GM12878 (cell line): ENCODE data around the gene TEX44. TPM values are rescaled to one million over a fixed set of nuclear protein-coding genes. Genes with fewer than 3 reads are reported as not detected.

Source experiments
- ATAC-seq: fragments of 200-7000 bp; cut with Tn5 transposase; 3 replicates; pipeline ENCODE4 v1.9.1; 2020; ENCODE audit warnings: mild to moderate bottlenecking, moderate library complexity
- BruUV-seq: library from RNA; stranded (reverse); fragments of 400-500 nt; replicated peaks from 2 replicates; lab custom pipeline; 2021; lab: Mats Ljungman, UMichigan
- CTCF ChIA-PET: fragments of 300-600 bp; sonication (Branson Sonifier 250); formaldehyde crosslinking; extraction: SDS; loops from one replicate; lab custom pipeline; 2021; ENCODE audit warnings: inconsistent platforms; lab: Yijun Ruan, JAX
- POLR2A ChIA-PET: fragments of 350-600 bp; formaldehyde crosslinking; extraction: SDS; loops from one replicate; lab custom pipeline; 2021; ENCODE audit warnings: inconsistent platforms; lab: Charles Lee
- RAD21 ChIA-PET: fragments of 300-600 bp; sonication (Branson Sonifier 250); formaldehyde crosslinking; loops from one replicate; lab custom pipeline; 2023; ENCODE audit warnings: antibody characterized with exemption; ENCODE audit not compliant: unreplicated experiment; lab: Charles Lee
- SMC1A ChIA-PET: fragments of 300-600 bp; sonication (Branson Sonifier 250); formaldehyde crosslinking; loops from one replicate; lab custom pipeline; 2023; ENCODE audit not compliant: unreplicated experiment, uncharacterized antibody; lab: Charles Lee
- DNase-seq: peaks from one replicate; pipeline ENCODE4 v3.0.0-alpha.2; 2011; ENCODE audit warnings: low read depth, low spot score
- FAIRE-seq: peaks from 3 replicates; lab custom pipeline; 2011; peaks lifted over from hg19 to GRCh38; lab: Jason Lieb, UNC
- H2AFZ ChIP-seq: 2 replicates; pipeline ENCODE4 v1.6.0; 2011; ENCODE audit warnings: low read depth, low read length, control low read depth; ENCODE audit not compliant: control insufficient read depth
- H3K27ac ChIP-seq: 2 replicates; pipeline ENCODE4 v1.5.1; 2011; ENCODE audit warnings: control low read depth; ENCODE audit not compliant: control insufficient read depth, insufficient read depth
- H3K27me3 ChIP-seq, 2 experiments: replicated peaks in 1 of 2; 2 replicates each; pipeline versions ENCODE4 v1.6.0 to v1.6.1; 2011; ENCODE audit warnings: low read length in 1 of 2; ENCODE audit not compliant: control insufficient read depth in 2 of 2, insufficient read depth in 2 of 2
- H3K36me3 ChIP-seq, 2 experiments: 2 replicates each; pipeline ENCODE4 v1.5.1; 2011; ENCODE audit warnings: low read length in 1 of 2; ENCODE audit not compliant: control insufficient read depth in 2 of 2, insufficient read depth in 2 of 2
- H3K4me1 ChIP-seq: 2 replicates; pipeline ENCODE4 v1.6.1; 2011; ENCODE audit warnings: mild to moderate bottlenecking, low read length, moderate library complexity, mixed read lengths; ENCODE audit not compliant: control insufficient read depth, insufficient read depth
- H3K4me2 ChIP-seq: 2 replicates; pipeline ENCODE4 v1.6.0; 2011; ENCODE audit warnings: control low read depth; ENCODE audit not compliant: control insufficient read depth, insufficient read depth
- H3K4me3 ChIP-seq: fragments of 200-600 bp; sonication (generic); 2 replicates; pipeline ENCODE4 v1.5.1; 2016
- H3K79me2 ChIP-seq: 2 replicates; pipeline ENCODE4 v1.6.0; 2011; ENCODE audit warnings: low read length; ENCODE audit not compliant: control insufficient read depth, insufficient read depth
- H3K9ac ChIP-seq: 2 replicates; pipeline ENCODE4 v1.8.0; 2011; ENCODE audit warnings: low read length, control low read depth, mixed read lengths; ENCODE audit not compliant: control insufficient read depth, insufficient read depth
- H3K9me3 ChIP-seq: replicated peaks from 3 replicates; pipeline ENCODE4 v1.5.1; 2011; ENCODE audit warnings: mild to moderate bottlenecking, low read length; ENCODE audit not compliant: control insufficient read depth, insufficient read depth
- H4K20me1 ChIP-seq: 2 replicates; pipeline ENCODE4 v1.6.0; 2011; ENCODE audit not compliant: control insufficient read depth, insufficient read depth
- FOXM1 ChIP-seq: IDR thresholded peaks from 2 replicates; pipeline ENCODE4 v1.6.1; 2012; ENCODE audit warnings: low read depth, mild to moderate bottlenecking, inconsistent platforms, low read length, moderate library complexity
- PKNOX1 ChIP-seq: fragments of 450-650 bp; IDR thresholded peaks from 2 replicates; pipeline ENCODE4 v1.6.1; 2016; ENCODE audit warnings: mild to moderate bottlenecking
- SMC3 ChIP-seq: IDR thresholded peaks from 2 replicates; pipeline ENCODE4 v1.6.1; 2011; ENCODE audit warnings: low read length, improper control_type of control experiment, borderline replicate concordance
- TCF7 ChIP-seq: IDR thresholded peaks from 2 replicates; pipeline ENCODE4 v1.6.1; 2014; ENCODE audit warnings: antibody characterized with exemption, borderline replicate concordance
- ZNF207 ChIP-seq: fragments of 450-650 bp; IDR thresholded peaks from 2 replicates; pipeline ENCODE4 v1.6.1; 2014; ENCODE audit warnings: antibody characterized with exemption, mild to moderate bottlenecking, borderline replicate concordance
- WGBS: methylation state at CpG from one replicate; pipeline ENCODE4 v1.1.6; 2016; ENCODE audit warnings: low lambda C conversion rate; ENCODE audit not compliant: insufficient replicate concordance, insufficient coverage; ENCODE audit errors: missing lambda C conversion rate; 5-methylcytosine and 5-hydroxymethylcytosine counted together
- in situ Hi-C: fragments of 300-500 bp; cut with MboI; formaldehyde crosslinking; loops from 9 replicates; pipeline ENCODE4 v1.14.3; 2018; ENCODE audit warnings: mixed read lengths
- intact Hi-C: fragments of 100-400 bp; cut with micrococcal nuclease; formaldehyde crosslinking; loops from one replicate; pipeline ENCODE4 v1.14.2; 2022; ENCODE audit not compliant: unreplicated experiment
- polyA plus RNA-seq, 11 experiments: library from polyadenylated mRNA; depleted of rRNA in 4 of 11; unstranded in 6 of 11; stranded (reverse) in 5 of 11; fragments of >200 nt; fragmentation: Nextera tagmentation in 4 of 11; fragmentation: Illumina TruSeq in 1 of 11; extraction: Ambion mirVana in 4 of 11; extraction: Trizol in 1 of 11; gene quantifications; 1 replicate in 1 of 11; 2 replicates in 10 of 11; pipeline versions ENCODE4 v1.2.1 to v1.2.3, GENCODE V29; 2011 to 2016; ENCODE audit warnings: inconsistent platforms in 2 of 11, missing spikeins in 2 of 11, low read depth in 1 of 11
- total RNA-seq, 4 experiments: library from RNA; depleted of rRNA in 3 of 4; stranded (reverse); fragments of >200 nt in 3 of 4; fragmentation: Illumina TruSeq in 1 of 4; extraction: Trizol in 1 of 4; gene quantifications; 2 replicates each; pipeline versions ENCODE4 v1.2.1 to v1.2.3, GENCODE V29; 2013 to 2021
- TF ChIP-seq, protein P1 (sequence below): IDR thresholded peaks from 2 replicates; pipeline ENCODE4 v1.6.1; 2012; ENCODE audit warnings: improper control_type of control experiment, low read depth, low read length; ENCODE audit not compliant: insufficient replicate concordance
- TF ChIP-seq, protein P2 (sequence below): IDR thresholded peaks from 2 replicates; pipeline ENCODE4 v1.6.1; 2011; ENCODE audit warnings: borderline replicate concordance, low read depth, mild to moderate bottlenecking, moderate library complexity, mixed read lengths, low read length; ENCODE audit not compliant: insufficient read depth; ENCODE audit errors: extremely low read length

Gene TEX44
- total and polyA plus RNA-seq, 10 of the 15 experiments (the other 5 are each of a cell fraction or from before 2014, with no cell fraction given), result not detected

DNA sequence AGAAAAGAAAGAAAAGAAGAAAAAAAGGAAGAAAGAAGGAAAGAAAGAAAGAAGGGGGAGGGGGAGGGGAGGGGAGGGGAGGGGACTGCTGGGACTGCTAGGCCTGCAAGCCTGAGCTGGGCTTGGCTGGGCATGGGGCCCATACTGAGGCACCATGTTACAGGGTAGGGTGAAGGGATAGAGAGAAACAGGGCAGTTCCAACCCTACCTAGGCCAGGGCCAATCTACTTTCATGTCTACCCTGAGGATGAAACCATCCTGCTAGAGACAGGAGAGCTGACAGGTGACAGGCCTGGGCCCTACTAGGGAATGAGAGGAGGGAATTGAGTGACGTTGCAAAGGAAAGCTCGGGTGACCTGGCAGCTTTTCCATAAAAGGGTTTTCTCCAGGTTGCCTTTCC is 41.7 kb downstream of the TEX44 start (continued):
- TF ChIP-seq, protein P1, sequence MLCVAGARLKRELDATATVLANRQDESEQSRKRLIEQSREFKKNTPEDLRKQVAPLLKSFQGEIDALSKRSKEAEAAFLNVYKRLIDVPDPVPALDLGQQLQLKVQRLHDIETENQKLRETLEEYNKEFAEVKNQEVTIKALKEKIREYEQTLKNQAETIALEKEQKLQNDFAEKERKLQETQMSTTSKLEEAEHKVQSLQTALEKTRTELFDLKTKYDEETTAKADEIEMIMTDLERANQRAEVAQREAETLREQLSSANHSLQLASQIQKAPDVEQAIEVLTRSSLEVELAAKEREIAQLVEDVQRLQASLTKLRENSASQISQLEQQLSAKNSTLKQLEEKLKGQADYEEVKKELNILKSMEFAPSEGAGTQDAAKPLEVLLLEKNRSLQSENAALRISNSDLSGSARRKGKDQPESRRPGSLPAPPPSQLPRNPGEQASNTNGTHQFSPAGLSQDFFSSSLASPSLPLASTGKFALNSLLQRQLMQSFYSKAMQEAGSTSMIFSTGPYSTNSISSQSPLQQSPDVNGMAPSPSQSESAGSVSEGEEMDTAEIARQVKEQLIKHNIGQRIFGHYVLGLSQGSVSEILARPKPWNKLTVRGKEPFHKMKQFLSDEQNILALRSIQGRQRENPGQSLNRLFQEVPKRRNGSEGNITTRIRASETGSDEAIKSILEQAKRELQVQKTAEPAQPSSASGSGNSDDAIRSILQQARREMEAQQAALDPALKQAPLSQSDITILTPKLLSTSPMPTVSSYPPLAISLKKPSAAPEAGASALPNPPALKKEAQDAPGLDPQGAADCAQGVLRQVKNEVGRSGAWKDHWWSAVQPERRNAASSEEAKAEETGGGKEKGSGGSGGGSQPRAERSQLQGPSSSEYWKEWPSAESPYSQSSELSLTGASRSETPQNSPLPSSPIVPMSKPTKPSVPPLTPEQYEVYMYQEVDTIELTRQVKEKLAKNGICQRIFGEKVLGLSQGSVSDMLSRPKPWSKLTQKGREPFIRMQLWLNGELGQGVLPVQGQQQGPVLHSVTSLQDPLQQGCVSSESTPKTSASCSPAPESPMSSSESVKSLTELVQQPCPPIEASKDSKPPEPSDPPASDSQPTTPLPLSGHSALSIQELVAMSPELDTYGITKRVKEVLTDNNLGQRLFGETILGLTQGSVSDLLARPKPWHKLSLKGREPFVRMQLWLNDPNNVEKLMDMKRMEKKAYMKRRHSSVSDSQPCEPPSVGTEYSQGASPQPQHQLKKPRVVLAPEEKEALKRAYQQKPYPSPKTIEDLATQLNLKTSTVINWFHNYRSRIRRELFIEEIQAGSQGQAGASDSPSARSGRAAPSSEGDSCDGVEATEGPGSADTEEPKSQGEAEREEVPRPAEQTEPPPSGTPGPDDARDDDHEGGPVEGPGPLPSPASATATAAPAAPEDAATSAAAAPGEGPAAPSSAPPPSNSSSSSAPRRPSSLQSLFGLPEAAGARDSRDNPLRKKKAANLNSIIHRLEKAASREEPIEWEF, result no peak
- no peak for TF ChIP-seq ZNF207
- TF ChIP-seq, all 136 proteins: peak for 0

GRCh38 chr2:231634951-231635875 is 42.5 kb downstream of the TEX44 start:
- ChIA-PET CTCF (no interaction called here), RAD21 (no interaction called here), POLR2A (no interaction called here), SMC1A (no interaction called here)
- Histone ChIP-seq H3K79me2 (no peaks in the 10 kb centered on the region), H3K9ac (no peak overlapping the region), H3K36me3 (no peaks in the 10 kb centered on the region), H3K4me1 (no peaks in the 10 kb centered on the region), H3K27me3 (no peaks in the 10 kb centered on the region)
- no TSS peak for BruUV-seq
- intact Hi-C loops (no loop called here), in situ Hi-C loops (no loop called here)
- ATAC-seq, result no peak
- WGBS, result 58% methylated on average over 5 of the region's 8 CpGs
- TF ChIP-seq, protein P2, sequence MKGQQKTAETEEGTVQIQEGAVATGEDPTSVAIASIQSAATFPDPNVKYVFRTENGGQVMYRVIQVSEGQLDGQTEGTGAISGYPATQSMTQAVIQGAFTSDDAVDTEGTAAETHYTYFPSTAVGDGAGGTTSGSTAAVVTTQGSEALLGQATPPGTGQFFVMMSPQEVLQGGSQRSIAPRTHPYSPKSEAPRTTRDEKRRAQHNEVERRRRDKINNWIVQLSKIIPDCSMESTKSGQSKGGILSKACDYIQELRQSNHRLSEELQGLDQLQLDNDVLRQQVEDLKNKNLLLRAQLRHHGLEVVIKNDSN, result no peak
- no peak for TF ChIP-seq TCF7
- TF ChIP-seq SMC3, result no peak
- no peak for TF ChIP-seq FOXM1
- TF ChIP-seq PKNOX1, result no peak
- TF ChIP-seq, all 136 proteins: peak for 0
- Histone ChIP-seq H3K4me3 (no peak overlapping the region), H3K4me2 (no peak overlapping the region), H3K27ac (no peak overlapping the region), H4K20me1 (no peaks in the 10 kb centered on the region), H2AFZ (no peak overlapping the region), H3K9me3 (no peaks in the 10 kb centered on the region)
- DNase-seq, result no peak
- FAIRE-seq, result no peak
